GM23248 (cell line): ENCODE measurements around the gene RAB40AL. TPM values are rescaled to one million over a fixed set of nuclear protein-coding genes. Genes with fewer than 3 reads are reported as not detected.
A peak's percentile ranks its signal among the peaks of the same experiment; 100 is the strongest.

ENCODE experiments used
- DNase-seq: peaks from one replicate; pipeline ENCODE4 v3.0.0-alpha.2; 2015
- H2AFZ ChIP-seq: fragments of 200-600 bp; sonication (generic); 2 replicates; pipeline ENCODE4 v1.6.1; 2016; ENCODE audit warnings: antibody characterized with exemption
- H3F3A ChIP-seq: fragments of 200-600 bp; sonication (generic); 2 replicates; pipeline ENCODE4 v1.6.1; 2016; ENCODE audit warnings: mild to moderate bottlenecking, antibody characterized with exemption, mixed run types; ENCODE audit not compliant: insufficient read depth
- H3K27ac ChIP-seq: fragments of 200-600 bp; sonication (generic); 2 replicates; pipeline ENCODE4 v1.5.1; 2016; ENCODE audit warnings: mild to moderate bottlenecking
- H3K27me3 ChIP-seq: fragments of 200-600 bp; sonication (generic); replicated peaks from 2 replicates; pipeline ENCODE4 v1.6.1; 2016; ENCODE audit warnings: mild to moderate bottlenecking; ENCODE audit not compliant: insufficient read depth
- H3K36me3 ChIP-seq: fragments of 200-600 bp; sonication (generic); 2 replicates; pipeline ENCODE4 v1.6.1; 2016; ENCODE audit warnings: low read depth, mild to moderate bottlenecking
- H3K4me1 ChIP-seq: fragments of 200-600 bp; sonication (generic); 2 replicates; pipeline ENCODE4 v1.6.1; 2016; ENCODE audit warnings: mild to moderate bottlenecking; ENCODE audit not compliant: insufficient read depth
- H3K4me2 ChIP-seq: fragments of 200-600 bp; sonication (generic); one replicate; pipeline ENCODE4 v1.6.1; 2016; ENCODE audit warnings: mild to moderate bottlenecking; ENCODE audit not compliant: unreplicated experiment
- H3K4me3 ChIP-seq: fragments of 200-600 bp; sonication (generic); 2 replicates; pipeline ENCODE4 v1.5.1; 2016; ENCODE audit warnings: mild to moderate bottlenecking
- H3K79me2 ChIP-seq: fragments of 200-600 bp; sonication (generic); 2 replicates; pipeline ENCODE4 v1.6.1; 2016; ENCODE audit warnings: mild to moderate bottlenecking; ENCODE audit not compliant: insufficient read depth
- H3K9ac ChIP-seq: fragments of 200-600 bp; sonication (generic); 2 replicates; pipeline ENCODE4 v1.6.1; 2016; ENCODE audit warnings: mild to moderate bottlenecking
- H3K9me2 ChIP-seq: fragments of 200-600 bp; sonication (generic); 2 replicates; pipeline ENCODE4 v1.6.1; 2016; ENCODE audit warnings: mixed run types, mild to moderate bottlenecking, moderate library complexity; ENCODE audit not compliant: insufficient read depth
- H3K9me3 ChIP-seq: fragments of 200-600 bp; sonication (generic); one replicate; pipeline ENCODE4 v1.6.1; 2017; ENCODE audit warnings: low read depth
- H4K20me1 ChIP-seq: fragments of 200-600 bp; sonication (generic); 2 replicates; pipeline ENCODE4 v1.6.0; 2016; ENCODE audit not compliant: insufficient read depth
- EZH2 ChIP-seq: fragments of 200-600 bp; sonication (generic); IDR thresholded peaks from 2 replicates; pipeline ENCODE4 v1.6.1; 2018; ENCODE audit warnings: antibody characterized with exemption, mild to moderate bottlenecking; ENCODE audit not compliant: insufficient read depth, poor library complexity, severe bottlenecking
- EZH2phosphoT487 ChIP-seq: fragments of 200-600 bp; sonication (generic); IDR thresholded peaks from 2 replicates; pipeline ENCODE4 v1.6.1; 2018; ENCODE audit warnings: antibody characterized with exemption, moderate library complexity, mild to moderate bottlenecking, low read depth; ENCODE audit not compliant: insufficient read depth
- WGBS, 2 experiments: methylation state at CpG; one replicate each; pipeline ENCODE4 v1.1.6; 2015 to 2017; ENCODE audit warnings: low lambda C conversion rate in 2 of 2, low coverage in 1 of 2; ENCODE audit errors: missing lambda C conversion rate in 2 of 2; 5-methylcytosine and 5-hydroxymethylcytosine counted together
- in situ Hi-C: fragments of 300-500 bp; cut with MboI; formaldehyde crosslinking; loops from 2 replicates; pipeline ENCODE4 v1.15.0; 2020
- polyA plus RNA-seq: library from polyadenylated mRNA; unstranded; fragments of >200 nt; fragmentation: Nextera tagmentation; extraction: Ambion mirVana; gene quantifications from 2 replicates; pipeline ENCODE4 v1.2.1, GENCODE V29; 2016
- total RNA-seq: library from RNA; depleted of rRNA; stranded (reverse); fragments of >200 nt; shearing (Covaris generic); gene quantifications from 2 replicates; pipeline ENCODE4 v1.2.3, GENCODE V29; 2014

The RAB40AL gene
- total and polyA plus RNA-seq, 2 experiments from 2014 or later, result 0.32 TPM; not detected in 1

- 83 to 84% methylated on average over 2 of the region's 2 CpGs for WGBS, 2 experiments
These were observed 20.7 kb downstream of the RAB40AL start for GRCh38 chrX:102957751-102958150.

GRCh38 chrX:102958794-102959193, 21.7 kb downstream of the RAB40AL start:
- Histone ChIP-seq H3K4me2 (peak overlapping the region; percentile 12), H3K4me3 (no peak overlapping the region), H3K27ac (peak overlapping the region; percentile 90), H3K27me3 (no peaks in the 10 kb centered on the region), H3K9me2 (no peaks in the 10 kb centered on the region), H3K36me3 (no peaks in the 10 kb centered on the region), H2AFZ (no peak overlapping the region), H4K20me1 (no peaks in the 10 kb centered on the region), H3F3A (no peaks in the 10 kb centered on the region), H3K9ac (peak overlapping the region; percentile 62), H3K9me3 (no peaks in the 10 kb centered on the region), H3K4me1 (peaks cover 22% of the 10 kb centered on the region), H3K79me2 (no peaks in the 10 kb centered on the region)
- no peak for DNase-seq
- no peak for TF ChIP-seq EZH2phosphoT487
- TF ChIP-seq EZH2, result no peak
- 81 to 87% methylated on average over 5 of the region's 5 CpGs for WGBS, 2 experiments
- in situ Hi-C loops, result no loop called here

More at GRCh38 chrX:102957751-102958150, 20.7 kb downstream of the RAB40AL start:
- in situ Hi-C loops, result no loop called here
- no peaks in the 10 kb centered on the region for H3F3A ChIP-seq
- H4K20me1 ChIP-seq, result no peaks in the 10 kb centered on the region
- H3K4me3 ChIP-seq, result no peak overlapping the region
- H3K36me3 ChIP-seq, result no peaks in the 10 kb centered on the region
- H3K27me3 ChIP-seq, result no peaks in the 10 kb centered on the region
- H3K9me3 ChIP-seq, result no peaks in the 10 kb centered on the region
- no peak overlapping the region for H2AFZ ChIP-seq
- H3K79me2 ChIP-seq, result no peaks in the 10 kb centered on the region
- H3K9me2 ChIP-seq, result no peaks in the 10 kb centered on the region
- H3K27ac ChIP-seq, result peak overlapping the region; percentile 45
- peaks cover 22% of the 10 kb centered on the region for H3K4me1 ChIP-seq
- DNase-seq, result peak; percentile 34
- H3K9ac ChIP-seq, result no peak overlapping the region
- no peak for TF ChIP-seq EZH2phosphoT487
- no peak overlapping the region for H3K4me2 ChIP-seq

GRCh38 chrX:102959471-102959870, 22.4 kb downstream of the RAB40AL start:
- Histone ChIP-seq H3K9ac (peak overlapping the region; percentile 62), H2AFZ (no peak overlapping the region), H3K9me2 (no peaks in the 10 kb centered on the region), H3K79me2 (no peaks in the 10 kb centered on the region), H3F3A (no peaks in the 10 kb centered on the region), H4K20me1 (no peaks in the 10 kb centered on the region), H3K27me3 (no peaks in the 10 kb centered on the region), H3K27ac (peak overlapping the region; percentile 90), H3K9me3 (no peaks in the 10 kb centered on the region), H3K4me3 (no peak overlapping the region), H3K36me3 (no peaks in the 10 kb centered on the region), H3K4me1 (peaks cover 22% of the 10 kb centered on the region), H3K4me2 (peak overlapping the region; percentile 12)
- DNase-seq, result peak; percentile 86
- TF ChIP-seq EZH2 (no peak), EZH2phosphoT487 (no peak)
- WGBS, 2 experiments, result 41 to 46% methylated on average over 4 of the region's 4 CpGs
- in situ Hi-C loops, result no loop called here

GRCh38 chrX:102963955-102964354, 26.9 kb downstream of the RAB40AL start:
- no peaks in the 10 kb centered on the region for H3K9me3 ChIP-seq
- H3K27ac ChIP-seq, result no peak overlapping the region
- H3K79me2 ChIP-seq, result no peaks in the 10 kb centered on the region
- H3K4me1 ChIP-seq, result peaks cover 20% of the 10 kb centered on the region
- no peaks in the 10 kb centered on the region for H4K20me1 ChIP-seq
- in situ Hi-C loops, result no loop called here
- TF ChIP-seq EZH2 (no peak), EZH2phosphoT487 (no peak)
- no peak overlapping the region for H2AFZ ChIP-seq
- H3K27me3 ChIP-seq, result no peaks in the 10 kb centered on the region
- peaks cover 14% of the 10 kb centered on the region; the same call in 1 of the 2 replicates for H3F3A ChIP-seq
- no peak overlapping the region for H3K4me3 ChIP-seq
- WGBS, 2 experiments, result 87 to 100% methylated on average over 1 of the region's 1 CpG
- H3K36me3 ChIP-seq, result no peaks in the 10 kb centered on the region
- no peak overlapping the region for H3K9ac ChIP-seq
- no peaks in the 10 kb centered on the region for H3K9me2 ChIP-seq
- no peak overlapping the region for H3K4me2 ChIP-seq
- DNase-seq, result no peak

GRCh38 chrX:102964940-102965339, 27.9 kb downstream of the RAB40AL start:
- in situ Hi-C loops, result no loop called here
- no peaks in the 10 kb centered on the region for H3K79me2 ChIP-seq
- H3K9ac ChIP-seq, result no peak overlapping the region
- H3K4me2 ChIP-seq, result no peak overlapping the region
- peaks cover 14% of the 10 kb centered on the region; the same call in 1 of the 2 replicates for H3F3A ChIP-seq
- H3K27ac ChIP-seq, result no peak overlapping the region
- TF ChIP-seq EZH2 (no peak), EZH2phosphoT487 (no peak)
- H4K20me1 ChIP-seq, result no peaks in the 10 kb centered on the region
- H3K4me3 ChIP-seq, result no peak overlapping the region
- H3K9me3 ChIP-seq, result no peaks in the 10 kb centered on the region
- peaks cover 11% of the 10 kb centered on the region for H3K4me1 ChIP-seq
- no peak for DNase-seq
- no peaks in the 10 kb centered on the region for H3K36me3 ChIP-seq
- H2AFZ ChIP-seq, result no peak overlapping the region
- no peaks in the 10 kb centered on the region for H3K9me2 ChIP-seq
- H3K27me3 ChIP-seq, result no peaks in the 10 kb centered on the region
- 59% methylated on average over 1 of the region's 1 CpG; no CpG with 5 or more reads in 1 of the 2 experiments for WGBS, 2 experiments
